DMS114 treated with DMSO at 0.1 percent for 48 hours (cell line): ENCODE data around the gene MEG3.

ENCODE experiments used
- DNase-seq: peaks from one replicate; lab custom pipeline; 2025; ENCODE audit not compliant: unreplicated experiment; lab: John Stamatoyannopoulos, UW

MEG3 gene

DNA sequence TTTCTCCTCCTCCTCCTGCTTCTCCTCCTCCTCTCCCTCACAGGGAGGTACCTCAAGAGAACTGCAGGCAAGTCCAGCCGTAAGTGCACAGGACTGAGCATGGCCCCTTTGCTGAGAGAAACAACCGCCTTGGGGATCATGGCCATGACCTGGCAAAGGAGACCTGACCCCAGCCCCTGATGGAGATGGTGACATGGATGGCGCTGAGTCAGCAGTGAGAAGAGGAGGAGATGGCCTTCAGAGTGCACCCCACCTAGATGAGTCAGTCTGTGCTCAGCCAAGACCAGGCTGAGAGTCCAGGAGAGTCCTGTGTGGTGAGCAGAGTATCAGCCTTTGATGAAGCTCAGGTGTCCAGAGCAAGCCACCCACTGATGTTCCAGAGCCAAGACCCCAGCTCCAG is 36.4 kb downstream of the MEG3 start:
- DNase-seq = no peak

GRCh38 chr14:100862793-100863192 is 36.9 kb downstream of the MEG3 start:
- DNase-seq = no peak

- no peak for DNase-seq
Observed at GRCh38 chr14:100864206-100864605, 38.3 kb downstream of the MEG3 start.

DNA sequence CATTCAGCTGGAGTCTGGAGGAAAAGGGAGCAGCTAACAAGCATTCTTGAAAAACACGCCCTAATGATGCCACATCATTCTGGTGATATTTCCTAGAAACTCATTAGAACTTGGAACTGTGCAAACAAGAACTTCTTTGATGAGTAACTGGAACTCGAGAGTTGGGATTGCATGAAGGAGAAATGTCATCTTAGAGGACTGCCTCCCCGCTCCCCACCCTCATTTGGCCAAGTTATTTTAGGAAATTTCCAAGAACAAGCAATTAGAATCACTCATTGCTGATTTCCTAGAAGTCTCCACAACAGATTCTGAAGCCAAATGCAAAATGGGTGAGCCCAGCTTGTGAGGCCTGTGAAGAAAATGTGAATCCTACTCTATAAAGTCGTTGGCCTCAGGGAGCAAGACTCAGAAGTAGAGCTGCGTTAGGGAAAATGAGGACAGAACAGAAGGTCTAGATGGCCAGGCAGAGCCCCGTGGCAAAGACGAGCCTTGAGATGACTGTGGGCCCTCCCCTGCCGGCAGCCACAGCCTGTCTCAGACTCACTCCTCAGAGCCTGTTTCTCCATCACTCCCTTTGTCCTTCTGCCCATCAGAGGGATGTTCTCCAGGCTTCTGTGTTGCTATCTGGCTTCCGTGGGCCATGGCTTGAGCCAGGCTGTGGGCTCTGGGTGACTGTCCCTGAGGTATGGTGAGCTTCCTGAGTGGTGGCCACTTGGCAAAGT is 39.2 kb downstream of the MEG3 start:
- no peak for DNase-seq

DNA sequence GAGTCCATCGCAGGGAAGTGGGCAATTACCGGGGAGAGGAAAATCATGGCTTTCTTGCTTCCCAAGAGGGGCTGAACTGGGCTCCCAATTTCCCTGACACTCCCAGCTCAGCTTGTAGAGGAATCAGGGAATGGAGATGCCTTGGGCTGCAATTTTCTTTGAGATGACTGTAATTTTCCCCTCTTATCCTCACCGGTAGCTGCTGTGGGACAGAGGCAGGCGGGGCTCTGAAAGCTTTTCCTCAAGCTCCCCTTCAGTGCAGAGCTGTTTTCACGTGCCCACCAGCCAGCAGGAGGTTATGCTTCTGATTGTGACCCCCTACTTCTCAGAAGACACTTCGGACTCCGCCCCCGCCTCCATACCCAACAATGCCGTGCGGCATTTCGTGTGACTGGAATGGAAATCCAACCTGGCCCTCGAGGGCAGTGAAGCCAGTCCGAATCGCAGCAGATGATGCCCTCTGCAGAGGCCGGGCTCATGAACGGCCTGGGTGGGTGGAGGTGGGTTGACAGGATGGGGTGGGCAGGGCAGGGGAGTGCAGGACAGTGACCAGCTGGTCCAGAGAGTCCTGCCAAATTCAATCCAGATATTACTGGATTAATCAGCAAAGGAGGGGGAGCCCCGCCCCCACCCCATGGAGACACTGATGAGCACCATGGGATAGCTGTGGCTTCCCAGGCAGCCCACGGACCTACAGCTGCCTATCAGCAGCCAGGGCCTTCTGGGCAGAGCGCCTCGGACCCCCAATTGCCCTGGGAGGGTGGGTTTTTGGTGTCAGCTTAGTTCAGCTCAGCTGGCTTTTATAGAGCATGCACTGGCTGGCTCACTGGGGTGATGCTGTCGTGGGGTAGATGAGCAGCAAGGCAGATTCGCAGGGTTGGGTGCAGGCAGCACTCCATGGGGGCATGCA is 40.0 kb downstream of the MEG3 start:
- DNase-seq = no peak

GRCh38 chr14:100866666-100867630 is 41.0 kb downstream of the MEG3 start:
- DNase-seq = no peak

GRCh38 chr14:100867631-100868315 is 41.9 kb downstream of the MEG3 start:
- no peak for DNase-seq

DNA sequence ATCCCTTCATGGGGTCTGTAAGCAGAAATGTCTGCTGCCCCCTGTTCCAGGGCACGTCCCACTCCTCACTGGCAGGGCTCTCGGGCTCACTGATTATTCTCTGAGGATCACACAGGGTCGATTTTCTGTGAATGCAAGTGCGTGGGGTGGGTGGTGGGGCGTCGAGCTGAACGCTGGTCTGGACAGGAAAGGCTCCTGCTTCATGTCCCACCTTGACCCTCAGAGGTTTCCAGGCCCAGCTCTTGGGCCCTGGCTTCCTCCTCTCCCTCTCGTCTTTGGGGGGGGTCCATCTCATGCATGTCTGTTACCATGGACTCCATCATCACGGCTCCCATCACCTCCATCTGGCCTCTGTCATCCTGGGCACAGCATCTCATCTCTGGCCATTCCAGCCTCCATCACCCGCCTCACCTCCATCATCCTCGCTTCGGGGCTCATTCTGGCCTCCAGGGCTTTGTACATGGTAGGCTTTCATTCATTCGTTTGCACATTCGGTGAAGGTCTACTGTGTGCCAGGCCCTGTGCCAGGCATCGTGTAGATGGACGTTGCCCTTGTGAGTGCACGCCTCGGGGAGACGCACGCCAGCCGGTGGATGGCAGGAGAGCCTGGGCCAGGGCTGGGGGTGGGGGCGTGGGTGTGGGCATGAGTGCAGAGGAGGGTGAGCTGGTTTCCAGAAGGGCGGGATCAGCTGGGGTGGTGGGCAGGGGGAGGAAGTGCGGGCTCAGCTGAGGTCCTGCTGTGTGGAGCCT is 42.9 kb downstream of the MEG3 start:
- no peak for DNase-seq

DNA sequence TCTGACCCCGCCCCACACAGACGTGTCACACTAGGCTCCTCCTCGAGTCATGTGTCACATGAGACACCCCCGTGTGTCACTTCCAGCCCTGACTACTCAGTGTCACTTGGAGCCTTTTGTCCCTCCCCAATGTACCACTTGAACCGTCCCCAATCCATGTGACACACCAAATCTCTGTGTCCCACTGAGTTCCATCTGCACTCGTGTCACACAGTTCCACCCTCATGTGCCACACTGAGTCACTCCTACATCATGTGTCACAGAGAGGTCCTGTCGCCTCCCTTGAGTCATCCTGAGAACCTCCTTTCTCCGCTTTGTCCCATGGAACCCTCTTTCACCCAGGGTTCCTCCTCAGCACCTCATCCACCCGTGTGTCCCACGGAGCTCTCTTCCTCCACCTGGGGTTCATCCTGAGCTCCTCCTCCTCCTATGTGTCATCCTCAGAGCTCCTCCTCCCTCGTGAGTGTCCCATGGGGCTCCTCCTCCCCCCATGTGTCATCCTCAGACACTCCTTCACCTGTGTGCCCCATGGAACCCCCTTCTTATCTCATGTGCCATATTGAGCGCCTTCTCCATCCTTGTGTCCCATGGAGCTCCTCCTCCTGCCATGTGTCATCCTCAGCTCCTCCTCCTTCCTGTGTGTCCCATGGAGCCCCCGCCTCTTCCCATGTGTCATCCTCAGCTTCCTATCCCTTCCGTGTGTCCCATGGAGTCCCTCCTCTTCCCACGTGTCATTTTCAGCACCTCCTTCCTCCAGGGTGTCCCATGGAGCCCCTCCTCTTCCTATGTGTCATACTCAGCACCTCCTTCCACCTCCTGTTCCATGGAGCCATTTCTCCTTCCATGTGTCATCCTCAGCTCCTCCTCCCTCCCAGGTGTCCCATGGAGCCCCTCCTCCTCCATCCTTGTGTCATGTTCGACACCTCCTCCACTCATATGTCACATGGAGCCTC is 45.6 kb downstream of the MEG3 start:
- DNase-seq = no peak

- no peak for DNase-seq
Observed at GRCh38 chr14:100872259-100873095, 46.6 kb downstream of the MEG3 start.

DNA sequence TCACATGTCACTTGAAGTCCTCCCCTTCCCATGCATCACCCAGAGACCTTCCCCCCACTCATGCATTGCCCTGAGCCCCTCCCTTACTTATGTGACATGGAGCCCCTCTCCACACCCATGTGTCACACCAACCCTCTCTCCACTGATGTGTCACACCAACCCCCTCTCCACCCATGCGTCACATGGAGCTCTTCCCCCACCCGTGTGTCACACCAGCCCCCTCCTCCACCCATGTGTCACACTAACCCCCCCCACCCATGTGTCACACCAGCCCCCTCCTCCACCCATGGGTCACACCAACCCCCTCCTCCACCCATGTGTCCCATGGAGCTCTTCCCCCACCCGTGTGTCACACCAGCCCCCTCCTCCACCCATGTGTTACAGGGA is 47.2 kb downstream of the MEG3 start:
- DNase-seq = no peak

DNA sequence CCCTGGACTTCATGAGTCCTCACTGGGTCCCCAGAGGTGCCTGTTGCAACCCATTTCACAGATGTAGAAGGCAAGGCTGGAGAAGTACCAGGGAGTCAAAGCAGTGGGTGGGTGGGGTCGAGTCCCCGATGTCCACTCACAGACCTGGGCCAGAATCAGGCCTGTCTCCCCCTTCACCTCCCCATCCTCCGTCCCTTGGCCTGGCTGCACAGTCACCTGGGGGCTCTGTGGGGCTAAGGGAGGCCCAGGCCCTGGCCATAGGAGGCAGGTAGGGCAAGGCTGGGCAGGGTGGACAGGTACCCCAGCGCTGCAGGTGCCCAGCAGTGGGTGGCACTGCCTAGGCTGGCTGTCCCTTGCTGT is 48.1 kb downstream of the MEG3 start:
- DNase-seq = no peak

DNA sequence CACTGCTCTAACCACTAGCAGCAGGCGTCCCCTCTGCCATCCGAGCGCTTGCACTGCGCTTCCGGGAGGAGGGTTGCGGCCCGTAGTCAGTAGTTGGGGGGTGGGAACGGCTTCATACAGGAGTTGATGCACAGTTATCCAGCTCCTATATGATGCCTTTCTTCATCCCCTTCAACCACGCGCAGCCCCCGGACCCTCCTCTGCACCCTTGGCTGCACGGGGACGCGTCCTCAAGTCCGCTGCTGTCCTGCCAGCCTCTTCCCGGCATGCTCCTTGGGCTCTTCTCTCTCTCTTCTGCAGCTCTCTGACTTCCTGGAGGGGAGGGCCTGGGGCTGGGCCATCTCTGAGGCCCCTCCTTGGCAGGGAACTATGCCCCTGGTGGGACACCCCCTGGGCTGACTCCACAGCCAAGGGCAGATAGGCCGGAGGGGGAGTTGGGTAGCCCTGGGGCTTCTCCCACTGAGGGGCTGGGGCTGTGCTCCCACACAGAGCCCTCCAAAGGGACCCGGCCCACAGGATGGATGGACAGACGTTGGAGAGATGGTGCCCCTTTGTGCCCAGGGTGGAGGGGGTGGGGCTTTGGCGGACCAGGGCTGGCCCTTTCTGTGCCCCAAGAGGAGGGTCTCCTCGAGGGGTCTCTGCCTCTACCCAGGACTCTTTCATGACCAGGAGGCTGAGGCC is 48.6 kb downstream of the MEG3 start:
- DNase-seq = no peak

DNA sequence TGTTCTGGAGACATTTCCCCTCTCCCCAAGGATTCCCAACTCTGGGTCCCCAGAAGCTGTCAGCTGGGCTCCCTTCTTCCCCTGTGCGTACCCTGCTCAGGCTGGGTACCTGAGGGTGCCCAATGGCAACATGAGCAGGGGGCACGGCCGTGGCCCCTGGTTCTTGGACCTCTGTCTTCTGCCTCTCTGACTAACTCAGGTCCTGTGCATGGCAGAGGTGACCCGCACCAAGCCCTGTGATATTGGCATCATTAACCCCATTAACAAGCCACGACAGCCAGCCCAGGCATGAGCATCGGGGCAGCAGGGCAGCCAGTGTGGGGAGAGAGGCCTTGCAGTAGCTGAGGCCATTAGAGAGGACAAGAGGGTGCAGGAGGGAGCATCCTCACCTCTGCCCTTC is 49.2 kb downstream of the MEG3 start:
- DNase-seq = no peak

DNA sequence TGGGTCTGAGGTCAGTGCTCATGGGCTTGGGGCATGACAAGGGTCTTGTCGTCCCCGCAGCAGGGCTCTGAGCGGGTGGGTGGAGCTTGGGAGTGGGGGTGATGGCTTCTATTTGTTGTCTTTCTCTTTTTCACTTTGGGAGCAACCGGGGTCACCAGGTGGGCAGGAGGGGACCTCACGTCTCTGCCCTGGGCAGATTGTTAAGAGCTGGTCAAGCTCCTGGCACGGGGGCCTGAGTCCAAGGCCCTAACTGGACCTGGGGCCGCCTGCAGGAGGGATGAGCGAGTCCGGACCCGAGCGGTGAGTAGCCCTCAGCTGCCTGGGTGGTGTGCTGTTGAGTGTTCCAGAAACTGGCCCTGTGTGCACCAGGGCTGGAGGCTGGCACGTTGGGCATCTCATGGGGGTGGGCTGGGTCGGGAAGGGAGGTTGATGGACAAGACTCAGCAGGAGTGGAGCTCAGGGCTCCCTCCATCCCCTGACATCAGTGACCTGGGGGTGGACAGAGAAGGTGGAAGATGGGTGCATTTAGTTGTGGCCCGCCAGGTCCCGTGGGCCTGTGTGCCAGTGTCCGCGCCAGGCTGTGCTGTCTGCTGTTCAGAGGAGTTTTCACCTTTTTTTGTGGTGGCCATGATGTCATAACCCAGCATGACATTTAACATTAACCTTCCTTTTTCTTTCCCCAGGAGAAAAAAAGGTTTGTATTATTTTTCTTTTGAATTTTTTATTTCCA is 50.1 kb downstream of the MEG3 start:
- no peak for DNase-seq

- DNase-seq = no peak
Observed at GRCh38 chr14:100878271-100879146, 52.6 kb downstream of the MEG3 start.
